ENCODE data around the gene MFAP2.

GRCh38 chr1:16973215-16973614 lies 7.2 kb downstream of the MFAP2 start:
- TF ChIP-seq EP300 (IDR thresholded peaks at IDR 0.05) (no peak), POLR2AphosphoS5 (IDR thresholded peaks at IDR 0.05) (no peak), CTCF (IDR thresholded peaks at IDR 0.05) (no peak), POLR2A (IDR thresholded peaks at IDR 0.05; ENCODE audit: low read depth) (no peak)
